Breast epithelium (tissue), 3 donors: ENCODE results near the gene SMDT1.

Experiments
- POLR2A ChIP-seq: fragments of 450-650 bp; IDR thresholded peaks from one replicate; pipeline ENCODE4 v1.6.1; 2016; ENCODE audit warnings: antibody characterized with exemption, mild to moderate bottlenecking, moderate library complexity
- POLR2AphosphoS5 ChIP-seq, 3 donors: sonication (generic); formaldehyde crosslinking; IDR thresholded peaks; one replicate each; pipeline ENCODE4 v1.6.1; 2017; ENCODE audit warnings: antibody characterized with exemption in 3 of 3
- TF ChIP-seq, protein P1 (sequence below), 3 donors: fragments of 450-650 bp; IDR thresholded peaks; one replicate each; pipeline ENCODE4 v1.5.1; 2016 to 2017; ENCODE audit warnings: antibody characterized with exemption in 3 of 3, mild to moderate bottlenecking in 3 of 3, moderate library complexity in 3 of 3

DNA sequence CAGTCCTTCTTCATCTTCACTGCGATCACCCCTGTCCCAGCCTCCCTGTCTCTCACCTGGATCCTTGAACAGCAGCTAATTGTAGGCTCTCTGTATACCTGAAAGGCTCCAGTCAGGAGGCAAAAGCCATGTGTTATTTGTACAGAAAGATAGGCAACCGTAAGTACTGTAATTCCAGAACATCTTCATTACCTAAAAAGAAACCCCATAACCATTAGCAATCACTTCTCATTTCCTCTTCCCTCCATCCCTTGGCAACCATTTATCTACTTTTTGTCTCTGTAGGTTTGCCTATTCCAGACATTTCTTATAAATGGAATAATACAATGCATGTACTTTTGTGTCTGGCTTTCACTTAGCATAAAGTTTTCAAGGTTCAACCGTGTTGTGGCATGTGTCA lies 26.7 kb upstream of the SMDT1 start:
- TF ChIP-seq, protein P1, sequence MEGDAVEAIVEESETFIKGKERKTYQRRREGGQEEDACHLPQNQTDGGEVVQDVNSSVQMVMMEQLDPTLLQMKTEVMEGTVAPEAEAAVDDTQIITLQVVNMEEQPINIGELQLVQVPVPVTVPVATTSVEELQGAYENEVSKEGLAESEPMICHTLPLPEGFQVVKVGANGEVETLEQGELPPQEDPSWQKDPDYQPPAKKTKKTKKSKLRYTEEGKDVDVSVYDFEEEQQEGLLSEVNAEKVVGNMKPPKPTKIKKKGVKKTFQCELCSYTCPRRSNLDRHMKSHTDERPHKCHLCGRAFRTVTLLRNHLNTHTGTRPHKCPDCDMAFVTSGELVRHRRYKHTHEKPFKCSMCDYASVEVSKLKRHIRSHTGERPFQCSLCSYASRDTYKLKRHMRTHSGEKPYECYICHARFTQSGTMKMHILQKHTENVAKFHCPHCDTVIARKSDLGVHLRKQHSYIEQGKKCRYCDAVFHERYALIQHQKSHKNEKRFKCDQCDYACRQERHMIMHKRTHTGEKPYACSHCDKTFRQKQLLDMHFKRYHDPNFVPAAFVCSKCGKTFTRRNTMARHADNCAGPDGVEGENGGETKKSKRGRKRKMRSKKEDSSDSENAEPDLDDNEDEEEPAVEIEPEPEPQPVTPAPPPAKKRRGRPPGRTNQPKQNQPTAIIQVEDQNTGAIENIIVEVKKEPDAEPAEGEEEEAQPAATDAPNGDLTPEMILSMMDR (IDR thresholded peaks at IDR 0.05): no peak
- TF ChIP-seq POLR2A (no peak), POLR2AphosphoS5 (IDR thresholded peaks at IDR 0.05) (no peak)
